HepG2 (cell line): ENCODE data around the gene RYR2.

Experiments used
- BATF2 ChIP-seq: sonication (generic); formaldehyde crosslinking; IDR thresholded peaks from 2 replicates; pipeline ENCODE4 v1.8.0; 2022; ENCODE audit warnings: mild to moderate bottlenecking, missing genetic modification reagents, moderate library complexity
- DMTF1 ChIP-seq: sonication (generic); formaldehyde crosslinking; IDR thresholded peaks from 2 replicates; pipeline ENCODE4 v1.4.0; 2020; ENCODE audit warnings: mild to moderate bottlenecking, missing genetic modification reagents
- MXD1 ChIP-seq: sonication (generic); formaldehyde crosslinking; IDR thresholded peaks from 2 replicates; pipeline ENCODE4 v1.4.0; 2020; ENCODE audit warnings: mild to moderate bottlenecking, missing genetic modification reagents
- POGK ChIP-seq: sonication (generic); formaldehyde crosslinking; conservative IDR thresholded peaks from 2 replicates; pipeline ENCODE4 v1.8.0; 2022; ENCODE audit warnings: mild to moderate bottlenecking, moderate library complexity, missing genetic modification reagents
- SNAI1 ChIP-seq: sonication (generic); formaldehyde crosslinking; IDR thresholded peaks from 2 replicates; pipeline ENCODE4 v1.5.0; 2020; ENCODE audit warnings: mild to moderate bottlenecking, missing genetic modification reagents, borderline replicate concordance
- TAF1 ChIP-seq: sonication (generic); formaldehyde crosslinking; IDR thresholded peaks from 2 replicates; pipeline ENCODE4 v1.4.0; 2020; ENCODE audit warnings: missing genetic modification reagents
- ZBTB21 ChIP-seq: sonication (generic); formaldehyde crosslinking; IDR thresholded peaks from 2 replicates; pipeline ENCODE4 v1.4.0; 2020; ENCODE audit warnings: missing genetic modification reagents
- ZSCAN12 ChIP-seq: sonication (generic); formaldehyde crosslinking; IDR thresholded peaks from 2 replicates; pipeline ENCODE4 v1.9.0; 2021; ENCODE audit warnings: mild to moderate bottlenecking, missing genetic modification reagents

- no peak for TF ChIP-seq ZBTB21
- TF ChIP-seq ZSCAN12 (CRISPR knock-in tag): no peak
- TF ChIP-seq BATF2: no peak
- TF ChIP-seq TAF1 (CRISPR knock-in tag): no peak
- no peak for TF ChIP-seq SNAI1 (CRISPR knock-in tag)
- TF ChIP-seq POGK (CRISPR knock-in tag): no peak
- TF ChIP-seq DMTF1 (CRISPR knock-in tag): no peak
- no peak for TF ChIP-seq MXD1 (CRISPR knock-in tag)
Observed at GRCh38 chr1:237857455-237857854, 815.5 kb downstream of the RYR2 start.
